Raji (cell line): ENCODE measurements around the gene AP1G2.

Source experiments
- POLR2A ChIP-seq: IDR thresholded peaks from 2 replicates; pipeline ENCODE4 v1.6.1; 2011; ENCODE audit warnings: low read depth, low read length, control low read depth; ENCODE audit not compliant: insufficient read depth

Gene AP1G2

GRCh38 chr14:23577710-23578392, 10.3 kb upstream of the AP1G2 start:
- TF ChIP-seq POLR2A, result no peak

- TF ChIP-seq POLR2A, result no peak
These were observed 9.6 kb upstream of the AP1G2 start for GRCh38 chr14:23577004-23577681.

GRCh38 chr14:23573384-23574015, 5.9 kb upstream of the AP1G2 start:
- TF ChIP-seq POLR2A, result no peak

GRCh38 chr14:23572836-23573235, 5.2 kb upstream of the AP1G2 start:
- TF ChIP-seq POLR2A, result no peak

- TF ChIP-seq POLR2A, result no peak
These were observed 4.9 kb upstream of the AP1G2 start for GRCh38 chr14:23572524-23572828.

GRCh38 chr14:23571701-23572523, 4.3 kb upstream of the AP1G2 start:
- no peak for TF ChIP-seq POLR2A

- TF ChIP-seq POLR2A, result no peak
These were observed 3.4 kb upstream of the AP1G2 start for GRCh38 chr14:23570806-23571483.

- no peak for TF ChIP-seq POLR2A
These were observed 2.0 kb upstream of the AP1G2 start for GRCh38 chr14:23569443-23570151.

GRCh38 chr14:23568600-23569331, 1.2 kb upstream of the AP1G2 start:
- 0 out of 2 replicates have a peak, but pooled peaks have one; percentile 6 for TF ChIP-seq POLR2A

GRCh38 chr14:23568021-23568599, 519 bp upstream of the AP1G2 start:
- TF ChIP-seq POLR2A, result no peak

- no peak for TF ChIP-seq POLR2A
These were observed 809 bp downstream of the AP1G2 start for GRCh38 chr14:23566778-23567185.

GRCh38 chr14:23566112-23566777, 1.3 kb downstream of the AP1G2 start:
- TF ChIP-seq POLR2A, result no peak

- TF ChIP-seq POLR2A, result 0 out of 2 replicates have a peak, but pooled peaks have one; percentile 9
These were observed 2.0 kb downstream of the AP1G2 start for GRCh38 chr14:23565626-23566025.
